H9 (cell line): ENCODE measurements around the gene COMMD10. TPM values are rescaled to one million over a fixed set of nuclear protein-coding genes. Genes with fewer than 3 reads are reported as not detected.

ENCODE experiments used
- DNase-seq: peaks from one replicate; pipeline ENCODE4 v3.0.0-alpha.2; 2017
- H2AFZ ChIP-seq: one replicate; pipeline ENCODE4 v1.6.1; 2013; ENCODE audit warnings: mild to moderate bottlenecking, low read length, control low read depth, moderate library complexity
- H2AK5ac ChIP-seq: 2 replicates; pipeline ENCODE4 v1.6.1; 2013; ENCODE audit warnings: low read length, control low read depth, mixed read lengths; ENCODE audit not compliant: insufficient read length
- H2BK120ac ChIP-seq: one replicate; pipeline ENCODE4 v1.6.1; 2013; ENCODE audit warnings: low read depth, mild to moderate bottlenecking, low read length, control low read depth, inconsistent platforms; ENCODE audit not compliant: poor library complexity, severe bottlenecking
- H2BK12ac ChIP-seq: 2 replicates; pipeline ENCODE4 v1.6.1; 2013; ENCODE audit warnings: low read length, control low read depth, mixed read lengths, low read depth; ENCODE audit not compliant: insufficient read length
- H2BK15ac ChIP-seq: 2 replicates; pipeline ENCODE4 v1.6.1; 2013; ENCODE audit warnings: low read depth, low read length, control low read depth
- H2BK20ac ChIP-seq: one replicate; pipeline ENCODE4 v1.6.1; 2013; ENCODE audit warnings: low read depth, mild to moderate bottlenecking, low read length, control low read depth, inconsistent platforms; ENCODE audit not compliant: poor library complexity, severe bottlenecking
- H2BK5ac ChIP-seq: 2 replicates; pipeline ENCODE4 v1.6.1; 2013; ENCODE audit warnings: low read length, control low read depth, mixed read lengths; ENCODE audit not compliant: insufficient read length
- H3K14ac ChIP-seq: 2 replicates; pipeline ENCODE4 v1.6.1; 2013; ENCODE audit warnings: low read length, control low read depth; ENCODE audit not compliant: insufficient read depth
- H3K18ac ChIP-seq: 2 replicates; pipeline ENCODE4 v1.6.1; 2013; ENCODE audit warnings: low read depth, mild to moderate bottlenecking, mixed read lengths, low read length, control low read depth; ENCODE audit not compliant: insufficient read length
- H3K23ac ChIP-seq: 2 replicates; pipeline ENCODE4 v1.6.1; 2013; ENCODE audit warnings: low read length, control low read depth, mixed read lengths, low read depth; ENCODE audit not compliant: insufficient read length
- H3K23me2 ChIP-seq: 2 replicates; pipeline ENCODE4 v1.6.1; 2013; ENCODE audit warnings: low read depth, mild to moderate bottlenecking, mixed read lengths, low read length, control low read depth; ENCODE audit not compliant: insufficient read length, poor library complexity, severe bottlenecking
- H3K27ac ChIP-seq: 2 replicates; pipeline ENCODE4 v1.5.1; 2013; ENCODE audit warnings: low read length, control low read depth, mixed read lengths, low read depth; ENCODE audit not compliant: insufficient read length
- H3K27me3 ChIP-seq: 2 replicates; pipeline ENCODE4 v1.6.1; 2013; ENCODE audit warnings: low read length, control low read depth, inconsistent platforms; ENCODE audit not compliant: insufficient read depth
- H3K4ac ChIP-seq: 2 replicates; pipeline ENCODE4 v1.6.1; 2013; ENCODE audit warnings: low read depth, mild to moderate bottlenecking, control low read depth, inconsistent platforms, low read length, moderate library complexity
- H3K4me1 ChIP-seq: 2 replicates; pipeline ENCODE4 v1.6.1; 2013; ENCODE audit warnings: low read length, control low read depth, inconsistent platforms; ENCODE audit not compliant: insufficient read depth
- H3K4me2 ChIP-seq: 2 replicates; pipeline ENCODE4 v1.6.1; 2013; ENCODE audit warnings: low read length, control low read depth, mixed read lengths; ENCODE audit not compliant: insufficient read length, insufficient read depth
- H3K56ac ChIP-seq: 2 replicates; pipeline ENCODE4 v1.6.1; 2013; ENCODE audit warnings: low read depth, mild to moderate bottlenecking, mixed read lengths, low read length, control low read depth; ENCODE audit not compliant: insufficient read length
- H3K79me1 ChIP-seq: 2 replicates; pipeline ENCODE4 v1.6.1; 2013; ENCODE audit warnings: low read depth, mild to moderate bottlenecking, moderate library complexity, low read length, control low read depth, inconsistent platforms; ENCODE audit not compliant: insufficient read depth, poor library complexity, severe bottlenecking
- H3K79me2 ChIP-seq: 2 replicates; pipeline ENCODE4 v1.6.1; 2013; ENCODE audit warnings: low read length, control low read depth, inconsistent platforms; ENCODE audit not compliant: insufficient read depth
- H3K9ac ChIP-seq: 2 replicates; pipeline ENCODE4 v1.6.1; 2013; ENCODE audit warnings: low read length, control low read depth, mixed read lengths; ENCODE audit not compliant: insufficient read length; ENCODE audit errors: extremely low read depth
- H3K9me3 ChIP-seq: one replicate; pipeline ENCODE4 v1.6.1; 2013; ENCODE audit warnings: low read depth, low read length, inconsistent platforms; ENCODE audit not compliant: control insufficient read depth
- H3T11ph ChIP-seq: one replicate; pipeline ENCODE4 v1.6.1; 2013; ENCODE audit warnings: mild to moderate bottlenecking, low read length, control low read depth, inconsistent platforms
- H4K20me1 ChIP-seq: one replicate; pipeline ENCODE4 v1.6.1; 2013; ENCODE audit not compliant: control insufficient read depth, insufficient read length, insufficient read depth
- H4K5ac ChIP-seq: 2 replicates; pipeline ENCODE4 v1.6.1; 2013; ENCODE audit warnings: low read depth, mild to moderate bottlenecking, mixed read lengths, low read length, control low read depth; ENCODE audit not compliant: insufficient read length
- H4K8ac ChIP-seq: replicated peaks from 2 replicates; pipeline ENCODE4 v1.6.1; 2013; ENCODE audit warnings: low read length, control low read depth, mixed read lengths, low read depth; ENCODE audit not compliant: insufficient read length
- H4K91ac ChIP-seq: 2 replicates; pipeline ENCODE4 v1.6.1; 2013; ENCODE audit warnings: low read depth, mild to moderate bottlenecking, moderate library complexity, mixed read lengths, low read length, control low read depth; ENCODE audit not compliant: insufficient read length
- H3K27ac Mint-ChIP-seq, 3 experiments: 2 replicates in 2 of 3; 3 replicates in 1 of 3; pipeline ENCODE4 v1.8.0; 2020 to 2021; ENCODE audit warnings: mixed read lengths in 3 of 3, mild to moderate bottlenecking in 1 of 3, moderate library complexity in 1 of 3
- H3K27me3 Mint-ChIP-seq: 2 replicates; pipeline ENCODE4 v1.8.0; 2021; ENCODE audit warnings: low read depth, mild to moderate bottlenecking, moderate library complexity, mixed read lengths
- H3K36me3 Mint-ChIP-seq, 3 experiments: 2 replicates in 2 of 3; 3 replicates in 1 of 3; pipeline ENCODE4 v1.8.0; 2020 to 2021; ENCODE audit warnings: low read depth in 3 of 3, mixed read lengths in 3 of 3; ENCODE audit not compliant: insufficient read depth in 1 of 3
- H3K4me1 Mint-ChIP-seq, 2 experiments: 2 replicates each; pipeline ENCODE4 v1.8.0; 2020; ENCODE audit warnings: mixed read lengths in 2 of 2
- H3K4me3 Mint-ChIP-seq, 2 experiments: 2 replicates in 1 of 2; 3 replicates in 1 of 2; pipeline ENCODE4 v1.8.0; 2020 to 2021; ENCODE audit warnings: mild to moderate bottlenecking in 2 of 2, mixed read lengths in 2 of 2, moderate library complexity in 1 of 2
- H3K9me3 Mint-ChIP-seq, 2 experiments: 2 replicates in 1 of 2; 3 replicates in 1 of 2; pipeline ENCODE4 v1.8.0; 2020; ENCODE audit warnings: mild to moderate bottlenecking in 2 of 2, mixed read lengths in 2 of 2, moderate library complexity in 1 of 2
- WGBS: extraction: QIAGEN DNeasy Blood & Tissue Kit; methylation state at CpG from one replicate; pipeline ENCODE4 v1.1.7; 2013; ENCODE audit warnings: missing lambda C conversion rate, low lambda C conversion rate, mixed read lengths; ENCODE audit not compliant: insufficient read length; ENCODE audit errors: extremely low coverage; 5-methylcytosine and 5-hydroxymethylcytosine counted together
- total RNA-seq: library from RNA; stranded (reverse); gene quantifications from 2 replicates; pipeline ENCODE4 v1.2.1, GENCODE V29; 2021
- TF ChIP-seq, protein P1 (sequence below): fragments of 200-600 bp; sonication (generic); conservative IDR thresholded peaks from 3 replicates; pipeline ENCODE4 v1.8.0; 2021; ENCODE audit warnings: antibody characterized with exemption, mild to moderate bottlenecking

The COMMD10 gene
- total RNA-seq, 1 experiment from 2014 or later, result 33.9 TPM

DNA sequence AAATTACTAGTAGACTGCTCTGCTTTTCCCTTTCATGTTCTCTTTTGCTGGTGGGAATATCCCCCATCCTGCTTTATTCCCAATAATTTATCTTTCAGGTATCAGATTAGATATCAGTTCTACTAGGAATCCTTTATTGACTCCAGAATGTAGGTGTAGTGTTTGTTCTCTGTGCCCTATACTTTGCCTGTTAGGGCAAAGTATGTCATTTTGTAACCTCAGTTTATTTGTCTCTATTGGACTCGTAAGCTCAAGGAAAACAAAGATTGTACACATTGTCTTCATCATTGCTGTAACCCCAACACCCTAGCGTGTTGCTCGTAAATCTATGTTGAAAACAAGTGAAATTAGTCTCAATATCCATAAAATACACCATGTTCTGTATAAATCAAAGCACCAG, 190.5 kb downstream of the COMMD10 start:
- Histone ChIP-seq H3K9ac (no peak overlapping the region), H3K9me3 (no peaks in the 10 kb centered on the region), H2AK5ac (no peak overlapping the region), H2BK20ac (no peak overlapping the region), H4K20me1 (no peaks in the 10 kb centered on the region), H3K23ac (no peak overlapping the region), H2BK120ac (no peak overlapping the region), H3K4me1 (no peaks in the 10 kb centered on the region), H3K79me2 (no peaks in the 10 kb centered on the region), H4K91ac (no peak overlapping the region), H3K27ac (no peak overlapping the region), H3K23me2 (no peaks in the 10 kb centered on the region), H2BK12ac (no peak overlapping the region), H3K79me1 (no peaks in the 10 kb centered on the region), H3K56ac (no peak overlapping the region), H3K27me3 (no peaks in the 10 kb centered on the region), H3K18ac (no peak overlapping the region), H4K8ac (no peak overlapping the region), H3T11ph (no peak overlapping the region), H3K4ac (no peak overlapping the region), H4K5ac (no peak overlapping the region), H3K4me2 (no peak overlapping the region), H2BK5ac (no peak overlapping the region), H2AFZ (no peak overlapping the region), H2BK15ac (no peak overlapping the region), H3K14ac (no peak overlapping the region)
- Mint-ChIP-seq H3K9me3 (peaks cover 3 to 10% of the 10 kb centered on the region in 2 experiments; a peak in 4 of 5 replicates), H3K27ac (no peak overlapping the region), H3K36me3 (peaks cover 0 to 4% (median 2%) of the 10 kb centered on the region in 3 experiments; a peak in 4 of 7 replicates), H3K27me3 (no peaks in the 10 kb centered on the region), H3K4me1 (no peaks in the 10 kb centered on the region), H3K4me3 (no peak overlapping the region)
- WGBS, result no CpG with 5 or more reads among the region's 3 CpGs
- DNase-seq, result no peak
- TF ChIP-seq, protein P1, sequence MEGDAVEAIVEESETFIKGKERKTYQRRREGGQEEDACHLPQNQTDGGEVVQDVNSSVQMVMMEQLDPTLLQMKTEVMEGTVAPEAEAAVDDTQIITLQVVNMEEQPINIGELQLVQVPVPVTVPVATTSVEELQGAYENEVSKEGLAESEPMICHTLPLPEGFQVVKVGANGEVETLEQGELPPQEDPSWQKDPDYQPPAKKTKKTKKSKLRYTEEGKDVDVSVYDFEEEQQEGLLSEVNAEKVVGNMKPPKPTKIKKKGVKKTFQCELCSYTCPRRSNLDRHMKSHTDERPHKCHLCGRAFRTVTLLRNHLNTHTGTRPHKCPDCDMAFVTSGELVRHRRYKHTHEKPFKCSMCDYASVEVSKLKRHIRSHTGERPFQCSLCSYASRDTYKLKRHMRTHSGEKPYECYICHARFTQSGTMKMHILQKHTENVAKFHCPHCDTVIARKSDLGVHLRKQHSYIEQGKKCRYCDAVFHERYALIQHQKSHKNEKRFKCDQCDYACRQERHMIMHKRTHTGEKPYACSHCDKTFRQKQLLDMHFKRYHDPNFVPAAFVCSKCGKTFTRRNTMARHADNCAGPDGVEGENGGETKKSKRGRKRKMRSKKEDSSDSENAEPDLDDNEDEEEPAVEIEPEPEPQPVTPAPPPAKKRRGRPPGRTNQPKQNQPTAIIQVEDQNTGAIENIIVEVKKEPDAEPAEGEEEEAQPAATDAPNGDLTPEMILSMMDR, result no peak
